GM13977 (cell line): ENCODE data around the gene PKN3.

Source experiments
- DNase-seq: peaks from one replicate; pipeline ENCODE4 v3.0.0; 2012; ENCODE audit warnings: low spot score
- in situ Hi-C: fragments of 300-500 bp; cut with MboI; formaldehyde crosslinking; loops from one replicate; pipeline ENCODE4 v1.12.0; 2022; ENCODE audit warnings: low sequenced_read_pairs, low pct_unique_long_range_greater_than_20kb, mixed read lengths, inconsistent platforms; ENCODE audit not compliant: unreplicated experiment
- TF ChIP-seq, protein P1 (sequence below): IDR thresholded peaks from 2 replicates; pipeline ENCODE4 v1.5.1; 2012; ENCODE audit warnings: mild to moderate bottlenecking, control low read depth; ENCODE audit not compliant: insufficient read depth; ENCODE audit errors: extremely low read depth, missing control alignments

Gene PKN3

DNA sequence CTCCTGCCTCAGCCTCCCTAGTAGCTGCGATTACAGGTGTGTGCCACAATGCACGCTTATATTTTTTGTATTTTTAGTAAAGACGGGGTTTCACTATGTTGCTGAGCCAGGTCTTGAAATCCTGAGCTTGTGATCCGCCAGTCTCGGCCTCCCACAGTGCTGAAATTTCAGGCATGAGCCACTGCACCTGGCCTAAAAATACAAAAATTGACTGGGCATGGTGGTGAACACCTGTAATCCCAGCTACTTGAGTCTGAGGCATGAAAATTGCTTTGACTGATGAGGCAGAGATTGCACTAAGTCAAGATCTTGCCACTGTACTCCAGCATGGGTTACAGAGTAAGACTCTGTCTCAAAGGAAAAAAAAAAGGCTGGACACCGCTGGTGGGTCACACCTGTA is 32.5 kb upstream of the PKN3 start:
- DNase-seq: no peak
- in situ Hi-C loops: no loop called here

DNA sequence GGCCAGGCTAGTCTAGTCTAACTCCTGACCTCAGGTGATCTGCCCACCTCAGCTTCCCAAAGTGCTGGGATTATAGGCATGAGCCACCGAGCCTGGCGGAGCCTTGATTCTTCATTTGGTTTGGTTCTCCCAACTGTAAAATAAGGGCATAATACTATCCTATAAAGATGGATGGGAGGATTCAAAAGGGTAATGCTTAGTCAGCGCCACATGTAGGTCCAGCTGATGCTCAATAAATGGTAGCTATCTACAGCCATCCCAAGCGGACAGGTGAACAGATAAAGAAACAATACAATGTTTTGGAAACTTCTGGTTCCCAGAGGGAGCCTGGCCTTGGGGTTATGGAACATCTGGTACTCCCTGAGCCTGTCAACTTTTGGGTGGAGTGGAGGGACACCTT is 26.9 kb upstream of the PKN3 start:
- in situ Hi-C loops: no loop called here
- TF ChIP-seq, protein P1, sequence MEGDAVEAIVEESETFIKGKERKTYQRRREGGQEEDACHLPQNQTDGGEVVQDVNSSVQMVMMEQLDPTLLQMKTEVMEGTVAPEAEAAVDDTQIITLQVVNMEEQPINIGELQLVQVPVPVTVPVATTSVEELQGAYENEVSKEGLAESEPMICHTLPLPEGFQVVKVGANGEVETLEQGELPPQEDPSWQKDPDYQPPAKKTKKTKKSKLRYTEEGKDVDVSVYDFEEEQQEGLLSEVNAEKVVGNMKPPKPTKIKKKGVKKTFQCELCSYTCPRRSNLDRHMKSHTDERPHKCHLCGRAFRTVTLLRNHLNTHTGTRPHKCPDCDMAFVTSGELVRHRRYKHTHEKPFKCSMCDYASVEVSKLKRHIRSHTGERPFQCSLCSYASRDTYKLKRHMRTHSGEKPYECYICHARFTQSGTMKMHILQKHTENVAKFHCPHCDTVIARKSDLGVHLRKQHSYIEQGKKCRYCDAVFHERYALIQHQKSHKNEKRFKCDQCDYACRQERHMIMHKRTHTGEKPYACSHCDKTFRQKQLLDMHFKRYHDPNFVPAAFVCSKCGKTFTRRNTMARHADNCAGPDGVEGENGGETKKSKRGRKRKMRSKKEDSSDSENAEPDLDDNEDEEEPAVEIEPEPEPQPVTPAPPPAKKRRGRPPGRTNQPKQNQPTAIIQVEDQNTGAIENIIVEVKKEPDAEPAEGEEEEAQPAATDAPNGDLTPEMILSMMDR: no peak
- no peak for DNase-seq

More for the DNA sequence above, 32.5 kb upstream of the PKN3 start:
- TF ChIP-seq, protein P1: no peak

- TF ChIP-seq, protein P1: no peak
- in situ Hi-C loops: no loop called here
- no peak for DNase-seq
Observed at GRCh38 chr9:128677794-128678193, 24.5 kb upstream of the PKN3 start.

- DNase-seq: peak; percentile 43
- TF ChIP-seq, protein P1: no peak
- in situ Hi-C loops: no loop called here
Observed at GRCh38 chr9:128683340-128684064, 18.8 kb upstream of the PKN3 start.

DNA sequence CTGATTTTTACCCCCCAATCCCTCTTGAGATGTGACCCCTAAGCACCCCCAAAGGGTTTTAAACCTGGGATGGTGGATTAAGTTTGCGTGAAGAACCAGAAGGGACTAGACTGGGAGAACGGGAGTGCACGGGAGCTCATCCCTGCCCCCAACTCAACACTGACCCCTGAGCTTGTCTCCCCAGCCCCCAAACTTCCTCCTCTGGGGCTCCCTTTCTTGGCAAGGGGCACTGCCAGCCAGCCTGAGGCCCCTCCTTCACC is 18.3 kb upstream of the PKN3 start:
- in situ Hi-C loops: no loop called here
- TF ChIP-seq, protein P1: no peak
- DNase-seq: no peak

DNA sequence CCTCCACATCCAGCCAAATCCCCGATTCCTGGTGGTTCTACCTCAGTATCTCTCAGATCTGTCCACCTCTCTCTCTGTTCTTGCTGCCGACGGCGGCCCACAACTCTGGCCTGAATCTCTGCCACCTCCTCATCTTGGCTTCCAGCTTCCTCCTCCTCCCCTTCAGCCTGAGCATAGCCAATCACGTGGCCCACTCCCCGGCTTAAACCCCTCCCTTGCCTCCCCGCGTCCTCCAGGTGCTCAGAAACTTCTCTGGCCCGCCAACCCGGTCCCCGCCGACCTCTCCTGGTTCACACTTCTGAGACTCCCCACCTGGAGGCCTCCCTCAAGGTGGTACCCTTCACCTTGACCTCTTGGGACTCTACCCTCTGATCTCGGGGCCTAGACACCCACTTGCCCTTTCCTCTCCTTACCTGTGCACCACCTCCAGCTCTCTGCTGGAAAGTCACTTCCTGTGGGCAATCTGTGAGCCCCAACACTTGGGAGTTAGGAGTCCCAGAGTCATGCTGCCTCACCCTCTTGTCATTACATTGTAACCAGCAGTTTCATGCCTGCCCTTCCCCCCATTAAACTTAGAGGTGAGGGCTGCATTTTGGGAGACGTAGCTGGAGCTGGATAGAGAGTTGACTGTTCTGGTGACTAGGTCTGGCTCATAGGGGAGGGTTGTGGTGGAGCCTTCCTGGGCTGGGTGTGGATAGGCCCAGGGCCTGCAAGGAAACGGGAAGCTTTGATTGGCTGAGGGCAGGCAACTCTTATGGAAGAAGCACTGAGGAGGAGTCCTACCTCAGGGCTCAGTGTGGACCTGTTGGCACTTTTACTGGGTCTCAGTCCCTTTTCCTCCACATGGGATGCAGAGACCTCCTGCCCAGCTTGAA is 17.7 kb upstream of the PKN3 start:
- in situ Hi-C loops: no loop called here
- TF ChIP-seq, protein P1: no peak
- peak; percentile 87 for DNase-seq
